C4-2B (cell line): Measurements from ENCODE around the gene LAMA2.

Experiments
- ZFX ChIP-seq: fragments of 450-650 bp; IDR thresholded peaks from 2 replicates; pipeline ENCODE4 v1.6.1; 2017
- TF ChIP-seq, protein P1 (sequence below): fragments of 450-650 bp; conservative IDR thresholded peaks from 2 replicates; pipeline ENCODE4 v1.5.1; 2017; ENCODE audit warnings: mild to moderate bottlenecking

DNA sequence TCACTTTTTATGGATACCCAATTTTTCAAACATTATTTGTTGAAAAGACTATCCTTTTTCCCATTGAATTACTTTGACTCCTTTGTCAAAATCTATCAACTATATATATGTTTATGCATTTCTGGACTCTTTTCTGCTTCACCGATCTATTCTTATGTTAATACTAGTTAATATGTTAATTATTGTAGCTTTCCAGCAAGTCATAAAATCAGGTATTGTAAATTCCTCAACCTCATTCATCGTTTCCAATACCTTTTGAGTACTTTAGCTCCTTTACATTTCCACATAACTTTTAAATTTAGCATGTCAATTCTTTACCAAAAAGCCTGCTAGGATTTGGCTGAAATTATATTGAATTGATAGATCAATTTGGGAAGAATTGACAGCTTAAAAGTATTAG lies 419.7 kb downstream of the LAMA2 start:
- TF ChIP-seq, protein P1, sequence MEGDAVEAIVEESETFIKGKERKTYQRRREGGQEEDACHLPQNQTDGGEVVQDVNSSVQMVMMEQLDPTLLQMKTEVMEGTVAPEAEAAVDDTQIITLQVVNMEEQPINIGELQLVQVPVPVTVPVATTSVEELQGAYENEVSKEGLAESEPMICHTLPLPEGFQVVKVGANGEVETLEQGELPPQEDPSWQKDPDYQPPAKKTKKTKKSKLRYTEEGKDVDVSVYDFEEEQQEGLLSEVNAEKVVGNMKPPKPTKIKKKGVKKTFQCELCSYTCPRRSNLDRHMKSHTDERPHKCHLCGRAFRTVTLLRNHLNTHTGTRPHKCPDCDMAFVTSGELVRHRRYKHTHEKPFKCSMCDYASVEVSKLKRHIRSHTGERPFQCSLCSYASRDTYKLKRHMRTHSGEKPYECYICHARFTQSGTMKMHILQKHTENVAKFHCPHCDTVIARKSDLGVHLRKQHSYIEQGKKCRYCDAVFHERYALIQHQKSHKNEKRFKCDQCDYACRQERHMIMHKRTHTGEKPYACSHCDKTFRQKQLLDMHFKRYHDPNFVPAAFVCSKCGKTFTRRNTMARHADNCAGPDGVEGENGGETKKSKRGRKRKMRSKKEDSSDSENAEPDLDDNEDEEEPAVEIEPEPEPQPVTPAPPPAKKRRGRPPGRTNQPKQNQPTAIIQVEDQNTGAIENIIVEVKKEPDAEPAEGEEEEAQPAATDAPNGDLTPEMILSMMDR: no peak
- no peak for TF ChIP-seq ZFX
